Astrocyte of the cerebellum (primary cell): ENCODE results near the gene NDUFB11.

Experiments used
- DNase-seq: peaks from one replicate; pipeline ENCODE4 v3.0.0-alpha.2; 2011; ENCODE audit warnings: low read depth
- H3K4me3 ChIP-seq: 2 replicates; pipeline ENCODE4 v1.5.1; 2011; ENCODE audit warnings: mild to moderate bottlenecking, low read depth, low read length, moderate library complexity
- in situ Hi-C: cut with HindIII; loops from 2 replicates; pipeline ENCODE4 v1.10.0; 2017; ENCODE audit warnings: low sequenced_read_pairs
- TF ChIP-seq, protein P1 (sequence below): IDR thresholded peaks from 2 replicates; pipeline ENCODE4 v1.5.1; 2012; ENCODE audit warnings: low read length, low read depth, moderate library complexity, mild to moderate bottlenecking; ENCODE audit errors: missing control alignments

The NDUFB11 gene

GRCh38 chrX:47148946-47149345, 4.4 kb upstream of the NDUFB11 start:
- no peak for DNase-seq
- no peak overlapping the region for H3K4me3 ChIP-seq
- TF ChIP-seq, protein P1, sequence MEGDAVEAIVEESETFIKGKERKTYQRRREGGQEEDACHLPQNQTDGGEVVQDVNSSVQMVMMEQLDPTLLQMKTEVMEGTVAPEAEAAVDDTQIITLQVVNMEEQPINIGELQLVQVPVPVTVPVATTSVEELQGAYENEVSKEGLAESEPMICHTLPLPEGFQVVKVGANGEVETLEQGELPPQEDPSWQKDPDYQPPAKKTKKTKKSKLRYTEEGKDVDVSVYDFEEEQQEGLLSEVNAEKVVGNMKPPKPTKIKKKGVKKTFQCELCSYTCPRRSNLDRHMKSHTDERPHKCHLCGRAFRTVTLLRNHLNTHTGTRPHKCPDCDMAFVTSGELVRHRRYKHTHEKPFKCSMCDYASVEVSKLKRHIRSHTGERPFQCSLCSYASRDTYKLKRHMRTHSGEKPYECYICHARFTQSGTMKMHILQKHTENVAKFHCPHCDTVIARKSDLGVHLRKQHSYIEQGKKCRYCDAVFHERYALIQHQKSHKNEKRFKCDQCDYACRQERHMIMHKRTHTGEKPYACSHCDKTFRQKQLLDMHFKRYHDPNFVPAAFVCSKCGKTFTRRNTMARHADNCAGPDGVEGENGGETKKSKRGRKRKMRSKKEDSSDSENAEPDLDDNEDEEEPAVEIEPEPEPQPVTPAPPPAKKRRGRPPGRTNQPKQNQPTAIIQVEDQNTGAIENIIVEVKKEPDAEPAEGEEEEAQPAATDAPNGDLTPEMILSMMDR, result no peak
- in situ Hi-C loops, result no loop called here

GRCh38 chrX:47146936-47147859, 2.7 kb upstream of the NDUFB11 start:
- DNase-seq, result no peak
- in situ Hi-C loops, result no loop called here
- peak overlapping the region; percentile 74 for H3K4me3 ChIP-seq
- TF ChIP-seq, protein P1, result no peak

- peak overlapping the region; percentile 74 for H3K4me3 ChIP-seq
- TF ChIP-seq, protein P1, result no peak
- no peak for DNase-seq
- in situ Hi-C loops, result no loop called here
Measured at GRCh38 chrX:47146121-47146935, 1.8 kb upstream of the NDUFB11 start.

- TF ChIP-seq, protein P1, result no peak
- in situ Hi-C loops, result no loop called here
- no peak for DNase-seq
- H3K4me3 ChIP-seq, result peak overlapping the region; percentile 74
Measured at GRCh38 chrX:47145395-47146120, 1.1 kb upstream of the NDUFB11 start.

- TF ChIP-seq, protein P1, result no peak
- DNase-seq, result no peak
- in situ Hi-C loops, result no loop called here
- peak overlapping the region; percentile 74 for H3K4me3 ChIP-seq
Measured at GRCh38 chrX:47143894-47144625, 442 bp downstream of the NDUFB11 start.
